ENCODE results near the gene BEST3. TPM values are rescaled to one million over a fixed set of nuclear protein-coding genes. Genes with fewer than 3 reads are reported as not detected.
"Not testable (repeated sequence)": the region's sequence is repeated elsewhere in the genome, so short reads cannot be mapped to it uniquely, and the experiment has no call there.

The BEST3 gene
- total RNA-seq, 6 experiments from 2014 or later, result 0.10 to 0.15 TPM; not detected in 4

DNA sequence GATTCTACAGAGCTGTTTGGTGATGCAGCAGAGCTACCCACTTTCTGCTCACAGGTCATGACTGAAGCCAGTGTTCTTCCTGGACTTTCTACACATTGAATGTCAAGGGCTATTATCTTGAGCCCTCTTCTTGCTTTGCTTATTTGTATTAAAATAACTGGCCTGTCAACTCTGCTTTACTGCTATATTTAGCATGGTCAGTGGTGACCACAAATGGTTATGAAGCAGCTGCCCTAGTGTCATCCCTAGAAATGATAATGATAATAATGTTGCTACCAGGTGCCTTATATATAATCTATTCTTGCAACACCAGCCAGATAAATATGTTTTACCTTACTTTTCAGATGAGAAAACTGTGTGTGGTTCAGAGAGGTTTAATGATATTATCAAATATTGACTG, 85.8 kb downstream of the BEST3 start:
- Mint-ChIP-seq H3K27me3 (ENCODE audit: insufficient read depth) (peaks cover 26% of the 10 kb centered on the region), H3K36me3 (ENCODE audit: low read depth) (no peaks in the 10 kb centered on the region; the same call in 1 of the 2 replicates), H3K27ac (no peak overlapping the region), H3K4me1 (ENCODE audit: low read depth) (peaks cover under 1% of the 10 kb centered on the region; the same call in 1 of the 2 replicates), H3K4me3 (no peak overlapping the region), H3K9me3 (peaks cover 4% of the 10 kb centered on the region)
- no peak for DNase-seq
- TF ChIP-seq, protein P1, sequence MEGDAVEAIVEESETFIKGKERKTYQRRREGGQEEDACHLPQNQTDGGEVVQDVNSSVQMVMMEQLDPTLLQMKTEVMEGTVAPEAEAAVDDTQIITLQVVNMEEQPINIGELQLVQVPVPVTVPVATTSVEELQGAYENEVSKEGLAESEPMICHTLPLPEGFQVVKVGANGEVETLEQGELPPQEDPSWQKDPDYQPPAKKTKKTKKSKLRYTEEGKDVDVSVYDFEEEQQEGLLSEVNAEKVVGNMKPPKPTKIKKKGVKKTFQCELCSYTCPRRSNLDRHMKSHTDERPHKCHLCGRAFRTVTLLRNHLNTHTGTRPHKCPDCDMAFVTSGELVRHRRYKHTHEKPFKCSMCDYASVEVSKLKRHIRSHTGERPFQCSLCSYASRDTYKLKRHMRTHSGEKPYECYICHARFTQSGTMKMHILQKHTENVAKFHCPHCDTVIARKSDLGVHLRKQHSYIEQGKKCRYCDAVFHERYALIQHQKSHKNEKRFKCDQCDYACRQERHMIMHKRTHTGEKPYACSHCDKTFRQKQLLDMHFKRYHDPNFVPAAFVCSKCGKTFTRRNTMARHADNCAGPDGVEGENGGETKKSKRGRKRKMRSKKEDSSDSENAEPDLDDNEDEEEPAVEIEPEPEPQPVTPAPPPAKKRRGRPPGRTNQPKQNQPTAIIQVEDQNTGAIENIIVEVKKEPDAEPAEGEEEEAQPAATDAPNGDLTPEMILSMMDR (IDR thresholded peaks at IDR 0.05), result no peak

DNA sequence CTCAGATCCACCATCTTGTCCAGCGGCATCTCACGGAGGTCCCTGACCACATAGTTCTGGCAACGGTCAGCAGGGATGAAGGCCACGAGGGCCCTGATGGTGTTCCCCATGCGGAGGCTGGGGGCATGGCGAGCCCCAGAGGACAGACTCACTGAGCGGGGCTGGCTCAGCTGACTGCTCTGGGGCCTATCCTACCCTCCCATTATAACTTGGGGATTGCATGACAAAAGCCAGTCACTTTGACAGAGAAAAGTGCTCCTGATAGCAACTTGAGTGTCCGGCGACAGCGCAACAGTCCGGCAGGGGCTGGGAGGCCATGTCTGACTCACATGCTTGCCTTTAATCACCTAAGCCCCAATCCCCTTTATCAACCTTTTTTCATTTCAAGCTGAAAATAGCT, 88.4 kb downstream of the BEST3 start, which contains the start of gene LRRC10:
TSS of gene LRRC10 (minus strand) at position 179 of the 400 bp plus-strand sequence. CDS start at position 110, 69 bp downstream.
- Mint-ChIP-seq H3K27me3 (ENCODE audit: insufficient read depth) (peaks cover 8% of the 10 kb centered on the region), H3K4me1 (ENCODE audit: low read depth) (peaks cover 7% of the 10 kb centered on the region; the same call in 1 of the 2 replicates), H3K4me3 (no peak within 1 kb of the TSS), H3K9me3 (peaks cover 3% of the 10 kb centered on the region), H3K36me3 (ENCODE audit: low read depth) (no peaks in the 10 kb centered on the region; the same call in 1 of the 2 replicates), H3K27ac (no peak within 1 kb of the TSS)
- DNase-seq, result no peak
- TF ChIP-seq, protein P1 (IDR thresholded peaks at IDR 0.05), result no peak

DNA sequence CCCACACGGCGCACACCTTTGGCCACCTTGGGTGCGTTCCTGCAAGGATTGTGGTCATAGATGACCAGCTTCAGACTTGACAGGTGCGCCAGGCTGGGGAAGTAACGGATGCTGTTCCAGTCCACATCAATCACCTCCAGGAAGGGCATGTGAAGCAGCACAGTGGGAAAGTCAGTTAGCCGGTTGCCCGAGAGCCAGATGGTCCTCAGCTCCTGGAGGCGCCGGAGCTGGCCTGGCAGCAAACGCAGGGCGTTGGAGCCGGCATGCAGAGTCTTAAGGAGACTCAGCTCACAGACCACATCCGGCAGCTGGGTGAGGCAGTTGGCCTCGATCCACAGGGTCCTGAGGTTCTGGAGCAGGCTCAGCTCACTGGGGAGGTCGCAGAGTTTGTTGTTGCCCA, 89.0 kb downstream of the BEST3 start:
- TF ChIP-seq, protein P1 (IDR thresholded peaks at IDR 0.05), result no peak
- H3K27ac Mint-ChIP-seq, result no peak overlapping the region
- DNase-seq, result no peak
- H3K4me1 Mint-ChIP-seq (ENCODE audit: low read depth), result peaks cover 7% of the 10 kb centered on the region; the same call in 1 of the 2 replicates
- H3K4me3 Mint-ChIP-seq, result no peak overlapping the region
- no peaks in the 10 kb centered on the region for H3K36me3 Mint-ChIP-seq (ENCODE audit: low read depth)
- peaks cover 10% of the 10 kb centered on the region for H3K27me3 Mint-ChIP-seq (ENCODE audit: insufficient read depth)
- H3K9me3 Mint-ChIP-seq, result no peaks in the 10 kb centered on the region

DNA sequence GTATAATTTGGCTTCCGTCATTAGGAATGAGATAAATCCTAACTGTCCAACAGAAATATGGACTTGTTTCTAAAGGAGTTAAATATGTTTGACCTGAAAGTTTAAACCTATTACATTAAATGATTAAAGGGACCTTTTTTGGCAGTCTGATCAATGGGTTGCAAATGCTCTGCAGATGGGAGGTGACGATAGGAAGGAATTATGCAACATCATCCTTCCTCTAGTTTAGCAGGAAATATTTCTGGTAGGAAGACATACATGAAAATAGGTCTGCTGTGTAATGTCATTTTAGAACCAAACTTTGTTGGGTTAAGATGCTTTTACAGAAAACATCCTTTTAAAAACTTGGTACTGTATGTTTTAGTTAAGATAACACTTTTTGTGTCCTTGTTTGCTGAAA, 91.0 kb downstream of the BEST3 start:
- H3K36me3 Mint-ChIP-seq (ENCODE audit: low read depth), result peaks cover 6% of the 10 kb centered on the region
- peaks cover 10% of the 10 kb centered on the region for H3K27me3 Mint-ChIP-seq (ENCODE audit: insufficient read depth)
- H3K27ac Mint-ChIP-seq, result no peak overlapping the region

DNA sequence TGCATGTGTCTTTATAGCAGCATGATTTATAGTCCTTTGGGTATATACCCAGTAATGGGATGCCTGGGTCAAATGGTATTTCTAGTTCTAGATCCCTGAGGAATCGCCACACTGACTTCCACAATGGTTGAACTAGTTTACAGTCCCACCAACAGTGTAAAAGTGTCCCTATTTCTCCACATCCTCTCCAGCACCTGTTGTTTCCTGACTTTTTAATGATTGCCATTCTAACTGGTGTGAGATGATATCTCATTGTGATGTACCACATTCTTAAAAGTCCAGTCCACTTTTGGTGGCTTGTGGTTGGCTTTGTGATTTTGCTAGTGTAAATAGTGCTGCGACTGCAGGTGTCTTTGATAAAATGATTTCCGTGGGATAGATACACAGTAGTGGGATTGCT, 94.8 kb downstream of the BEST3 start:
- H3K4me3 Mint-ChIP-seq; DNase-seq; H3K27ac Mint-ChIP-seq; H3K9me3 Mint-ChIP-seq; H3K4me1 Mint-ChIP-seq (ENCODE audit: low read depth); H3K27me3 Mint-ChIP-seq (ENCODE audit: insufficient read depth): not testable (repeated sequence)
- H3K36me3 Mint-ChIP-seq (ENCODE audit: low read depth), result peaks cover 38% of the 10 kb centered on the region

More for the DNA sequence above, 91.0 kb downstream of the BEST3 start:
- Mint-ChIP-seq H3K4me3 (no peak overlapping the region), H3K9me3 (no peaks in the 10 kb centered on the region), H3K4me1 (ENCODE audit: low read depth) (peaks cover 7% of the 10 kb centered on the region; the same call in 1 of the 2 replicates)
- DNase-seq, result no peak
- TF ChIP-seq, protein P1 (IDR thresholded peaks at IDR 0.05), result no peak

Other genes with a start within 250 kb of the BEST3 start
- gene FRS2, start 228.9 kb downstream of the BEST3 start, total RNA-seq (2021; fragmentation: NEBNext Ultra II Directional; extraction: Animal tissue kit (Norgen Biotek cat#: 25700)), result 10 to 100 TPM; 26.5 to 35.8 (median 31.1) TPM
- 100 to 1,000 TPM; 229 to 305 (median 232) TPM for gene CCT2, start 113.8 kb downstream of the BEST3 start, total RNA-seq (2021; fragmentation: NEBNext Ultra II Directional; extraction: Animal tissue kit (Norgen Biotek cat#: 25700))
- gene LRRC10, start 88.4 kb downstream of the BEST3 start, total RNA-seq (2021; fragmentation: NEBNext Ultra II Directional; extraction: Animal tissue kit (Norgen Biotek cat#: 25700)), result not detected
- gene RAB3IP, start 39.6 kb upstream of the BEST3 start, total RNA-seq (2021; fragmentation: NEBNext Ultra II Directional; extraction: Animal tissue kit (Norgen Biotek cat#: 25700)), result 1 to 10 TPM; 1.3 to 2.3 (median 1.4) TPM
- gene MYRFL, start 125.9 kb upstream of the BEST3 start, total RNA-seq (2021; fragmentation: NEBNext Ultra II Directional; extraction: Animal tissue kit (Norgen Biotek cat#: 25700)), result not detected